GM19025 (cell line): ENCODE data around the gene DOC2B.
"Not testable (repeated sequence)": the region's sequence is repeated elsewhere in the genome, so short reads cannot be mapped to it uniquely, and the experiment has no call there.

Experiments used
- ATAC-seq: cut with Tn5 transposase; IDR thresholded peaks from one replicate; pipeline ENCODE4 v1.9.1; 2021; ENCODE audit warnings: mild to moderate bottlenecking, low read depth, moderate library complexity; ENCODE audit not compliant: unreplicated experiment

The DOC2B gene

GRCh38 chr17:113111-113510 is 68.3 kb downstream of the DOC2B start:
- ATAC-seq: not testable (repeated sequence)
